K562 (cell line): Measurements from ENCODE around the gene ERGIC3. TPM values are rescaled to one million over a fixed set of nuclear protein-coding genes. Genes with fewer than 3 reads are reported as not detected.

Experiments
- ATAC-seq: fragments of 200-7000 bp; cut with Tn5 transposase; 3 replicates; pipeline ENCODE4 v1.9.1; 2020; ENCODE audit warnings: moderate library complexity
- BruUV-seq: library from RNA; stranded (reverse); fragments of 400-500 nt; replicated peaks from 2 replicates; lab custom pipeline; 2021; lab: Mats Ljungman, UMichigan
- CTCF ChIA-PET: fragments of 300-600 bp; formaldehyde crosslinking; extraction: SDS; loops from one replicate; lab custom pipeline; 2021; ENCODE audit warnings: low intra/inter-chr PET ratio; lab: Yijun Ruan, JAX
- POLR2A ChIA-PET: fragments of 300-600, 350-650 bp; sonication (Branson Sonifier 250); formaldehyde crosslinking; extraction: SDS; loops from one replicate; lab custom pipeline; 2021; ENCODE audit warnings: antibody characterized with exemption, inconsistent platforms; lab: Yijun Ruan, JAX
- DNase-seq, 4 experiments: peaks; one replicate each; pipeline versions ENCODE4 v3.0.0 to v3.0.0-alpha.2; 2011 to 2018; ENCODE audit warnings: low spot score in 3 of 4, mixed read lengths in 3 of 4; ENCODE audit errors: extremely low read depth in 1 of 4
- FAIRE-seq: peaks from 2 replicates; lab custom pipeline; 2011; peaks lifted over from hg19 to GRCh38; lab: Jason Lieb, UNC
- H2AFZ ChIP-seq: 2 replicates; pipeline ENCODE4 v1.6.0; 2011; ENCODE audit warnings: low read depth, low read length, control low read depth, inconsistent platforms
- H3K27ac ChIP-seq: fragments of 200-600 bp; 3 replicates; pipeline ENCODE4 v1.8.0; 2011; ENCODE audit warnings: low read depth, mild to moderate bottlenecking, control low read depth, inconsistent platforms, low read length, moderate library complexity, mixed read lengths; ENCODE audit errors: extremely low read depth
- H3K27me3 ChIP-seq, 2 experiments: fragments of 300-600 bp in 1 of 2; 2 replicates in 1 of 2; 3 replicates in 1 of 2; pipeline versions ENCODE4 v1.6.0 to v1.8.0; 2011; ENCODE audit warnings: inconsistent platforms in 2 of 2, low read length in 2 of 2, mild to moderate bottlenecking in 1 of 2, mixed read lengths in 1 of 2, moderate library complexity in 1 of 2; ENCODE audit not compliant: control insufficient read depth in 2 of 2, insufficient read depth in 2 of 2
- H3K36me3 ChIP-seq: fragments of 300-600 bp; 3 replicates; pipeline ENCODE4 v1.8.0; 2011; ENCODE audit warnings: mild to moderate bottlenecking, low read length, inconsistent platforms; ENCODE audit not compliant: control insufficient read depth, insufficient read depth
- H3K4me1 ChIP-seq, 2 experiments: fragments of 200-600 bp in 1 of 2; replicated peaks in 1 of 2; 2 replicates in 1 of 2; 3 replicates in 1 of 2; pipeline versions ENCODE4 v1.5.1 to v1.8.0; 2011; ENCODE audit warnings: inconsistent platforms in 2 of 2, low read length in 2 of 2, mild to moderate bottlenecking in 1 of 2, mixed read lengths in 1 of 2, moderate library complexity in 1 of 2; ENCODE audit not compliant: control insufficient read depth in 2 of 2, insufficient read depth in 2 of 2
- H3K4me2 ChIP-seq: 2 replicates; pipeline ENCODE4 v1.6.1; 2011; ENCODE audit warnings: low read length, control low read depth, inconsistent platforms, mixed read lengths; ENCODE audit not compliant: insufficient read depth
- H3K4me3 ChIP-seq: fragments of 200-600 bp; sonication (generic), shearing (Covaris generic); 2 replicates; pipeline ENCODE4 v1.5.1; 2016; ENCODE audit warnings: control low read depth, inconsistent platforms
- H3K79me2 ChIP-seq: fragments of 200-600 bp; 3 replicates; pipeline ENCODE4 v1.8.0; 2011; ENCODE audit warnings: low read length, inconsistent platforms; ENCODE audit not compliant: control insufficient read depth, insufficient read depth
- H3K9ac ChIP-seq, 2 experiments: 2 replicates each; pipeline versions ENCODE4 v1.6.0 to v1.6.1; 2011; ENCODE audit warnings: low read depth in 2 of 2, low read length in 2 of 2, control low read depth in 1 of 2, inconsistent platforms in 1 of 2, mild to moderate bottlenecking in 1 of 2, mixed read lengths in 1 of 2; ENCODE audit not compliant: insufficient read depth in 1 of 2
- H3K9me1 ChIP-seq: one replicate; pipeline ENCODE4 v1.6.0; 2011; ENCODE audit warnings: inconsistent platforms, mild to moderate bottlenecking, low read length, moderate library complexity; ENCODE audit not compliant: control insufficient read depth, insufficient read depth
- H3K9me3 ChIP-seq: replicated peaks from 2 replicates; pipeline ENCODE4 v1.5.1; 2011; ENCODE audit warnings: low read depth, low read length, inconsistent platforms; ENCODE audit not compliant: control insufficient read depth, insufficient read depth
- H4K20me1 ChIP-seq: replicated peaks from 2 replicates; pipeline ENCODE4 v1.6.1; 2011; ENCODE audit warnings: low read length, inconsistent platforms, mixed read lengths; ENCODE audit not compliant: control insufficient read depth, insufficient read depth
- EP400 ChIP-seq: fragments of 450-650 bp; IDR thresholded peaks from 2 replicates; pipeline ENCODE4 v1.6.1; 2017; ENCODE audit warnings: antibody characterized with exemption, mild to moderate bottlenecking, moderate library complexity
- KHSRP ChIP-seq: fragments of 450-650 bp; IDR thresholded peaks from 2 replicates; pipeline ENCODE4 v1.6.1; 2017
- NONO ChIP-seq, 2 experiments: fragments of 200-400 bp in 1 of 2; fragments of 450-650 bp in 1 of 2; formaldehyde crosslinking in 1 of 2; IDR thresholded peaks; 2 replicates each; pipeline ENCODE4 v1.6.1; 2017; ENCODE audit warnings: low read depth in 2 of 2, mild to moderate bottlenecking in 2 of 2, moderate library complexity in 2 of 2, low read length in 1 of 2
- RBFOX2 ChIP-seq: fragments of 200-400 bp; formaldehyde crosslinking; IDR thresholded peaks from 2 replicates; pipeline ENCODE4 v1.6.1; 2017; ENCODE audit warnings: low read depth, mild to moderate bottlenecking, low read length, moderate library complexity
- WGBS: fragments of 100-300 bp; shearing (Covaris generic); methylation state at CpG from one replicate; pipeline ENCODE4 v1.1.6; 2016; ENCODE audit warnings: low coverage, mixed read lengths; ENCODE audit not compliant: insufficient coverage; ENCODE audit errors: missing lambda C conversion rate; 5-methylcytosine and 5-hydroxymethylcytosine counted together
- in situ Hi-C: fragments of 300-500 bp; cut with MboI; formaldehyde crosslinking; loops from 4 replicates; pipeline ENCODE4 v1.15.0; 2018; ENCODE audit warnings: inconsistent platforms, mixed read lengths
- intact Hi-C: fragments of 100-400 bp; cut with micrococcal nuclease; formaldehyde crosslinking; loops from 2 replicates; pipeline ENCODE4 v1.14.2; 2022
- polyA plus RNA-seq, 8 experiments: library from polyadenylated mRNA; depleted of rRNA in 4 of 8; stranded (reverse) in 5 of 8; unstranded in 3 of 8; fragments of >200 nt; fragmentation: Nextera tagmentation in 2 of 8; fragmentation: Illumina TruSeq in 1 of 8; extraction: Ambion mirVana in 2 of 8; extraction: Trizol in 1 of 8; gene quantifications; 2 replicates each; pipeline versions ENCODE4 v1.2.1 to v1.2.3, GENCODE V29; 2011 to 2014; ENCODE audit warnings: inconsistent platforms in 1 of 8, missing spikeins in 1 of 8
- total RNA-seq, 7 experiments: library from RNA; depleted of rRNA in 6 of 7; stranded (reverse); fragments of >200 nt in 6 of 7; fragmentation: Illumina TruSeq in 2 of 7; extraction: Trizol in 2 of 7; gene quantifications; 2 replicates each; pipeline versions ENCODE4 v1.2.1 to v1.2.3, GENCODE V29; 2011 to 2021; ENCODE audit warnings: low replicate concordance in 1 of 7

Gene ERGIC3
- total and polyA plus RNA-seq, 9 of the 15 experiments (the other 6 are each of a cell fraction or from before 2014, with no cell fraction given), result 121 to 278 (median 184) TPM

DNA sequence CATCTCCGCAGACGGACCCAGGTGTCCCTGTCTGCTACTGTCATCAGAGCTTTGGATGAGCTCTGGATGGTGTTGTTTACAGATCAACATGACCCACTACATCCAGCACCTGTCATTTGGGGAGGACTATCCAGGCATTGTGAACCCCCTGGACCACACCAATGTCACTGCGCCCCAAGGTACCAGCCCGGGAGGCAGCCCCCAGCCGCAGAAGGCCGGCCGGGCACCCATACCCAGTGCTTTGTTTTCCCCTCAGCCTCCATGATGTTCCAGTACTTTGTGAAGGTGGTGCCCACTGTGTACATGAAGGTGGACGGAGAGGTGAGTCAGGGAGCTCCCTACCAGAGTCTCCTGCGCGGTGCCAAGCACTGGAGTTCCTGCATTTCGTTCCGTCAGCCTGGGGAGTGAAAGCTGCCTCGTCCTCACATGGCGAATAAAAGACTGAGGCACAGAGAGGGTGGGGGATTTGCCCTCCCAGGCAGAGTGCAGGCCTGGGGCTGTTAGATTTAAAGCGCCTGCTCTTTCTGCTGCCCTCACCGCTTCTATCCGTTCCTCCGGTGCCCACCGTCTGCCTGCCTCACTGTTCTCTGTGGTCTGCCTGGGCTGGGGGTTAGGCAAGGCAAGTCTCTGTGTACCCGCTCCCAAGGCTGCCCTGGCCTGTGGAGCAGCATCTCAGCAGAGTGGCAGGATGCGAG, 14.2 kb downstream of the ERGIC3 start:
- POLR2A ChIA-PET, result interaction anchor here (0.6 to 2.3 kb wide), 2 partner anchors 8 to 10 kb away, joined by 3 to 10 read pairs; no protein-coding TSS in a partner anchor
- no TSS peak for BruUV-seq
- ATAC-seq, result no peak
- no peak for TF ChIP-seq EP400
- no peak for TF ChIP-seq KHSRP
- TF ChIP-seq RBFOX2, result peak; percentile 30; the same call in 1 of the 2 replicates
- peaks cover 0 to 12% of the 10 kb centered on the region in 2 experiments; a peak in 1 of 5 replicates for H3K4me1 ChIP-seq
- WGBS, result 96% methylated on average over 18 of the region's 21 CpGs
- in situ Hi-C loops (no loop called here), intact Hi-C loops (no loop called here)
- peaks cover 62% of the 10 kb centered on the region; the same call in 2 of the 3 replicates for H3K36me3 ChIP-seq
- no peaks in the 10 kb centered on the region for H3K9me1 ChIP-seq
- no peak overlapping the region for H3K4me2 ChIP-seq
- H3K4me3 ChIP-seq, result no peak overlapping the region
- H2AFZ ChIP-seq, result no peak overlapping the region
- DNase-seq, result peak in 1 of 4 experiments; percentile 10
- FAIRE-seq, result no peak
- no peaks in the 10 kb centered on the region for H3K27me3 ChIP-seq
- no peak overlapping the region for H3K9ac ChIP-seq
- CTCF ChIA-PET, result no interaction called here
- H3K9me3 ChIP-seq, result no peaks in the 10 kb centered on the region
- peaks cover 3% of the 10 kb centered on the region for H4K20me1 ChIP-seq
- H3K79me2 ChIP-seq, result no peaks in the 10 kb centered on the region
- no peak overlapping the region for H3K27ac ChIP-seq

DNA sequence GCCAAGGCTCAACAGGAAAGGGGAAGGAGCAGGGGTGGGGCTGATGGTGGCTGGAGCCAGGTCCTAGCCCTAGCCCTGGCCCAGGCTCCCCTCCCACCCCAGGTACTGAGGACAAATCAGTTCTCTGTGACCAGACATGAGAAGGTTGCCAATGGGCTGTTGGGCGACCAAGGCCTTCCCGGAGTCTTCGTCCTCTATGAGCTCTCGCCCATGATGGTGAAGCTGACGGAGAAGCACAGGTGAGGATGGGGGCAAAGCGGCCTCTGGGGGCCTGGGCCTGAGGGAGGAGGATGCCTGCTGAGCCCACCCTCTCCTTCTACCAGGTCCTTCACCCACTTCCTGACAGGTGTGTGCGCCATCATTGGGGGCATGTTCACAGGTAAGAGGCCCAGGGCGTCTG, 15.0 kb downstream of the ERGIC3 start:
- Histone ChIP-seq H3K27ac (no peak overlapping the region), H3K4me3 (no peak overlapping the region), H3K79me2 (no peaks in the 10 kb centered on the region), H3K4me2 (no peak overlapping the region), H3K4me1 (peaks cover 0 to 12% of the 10 kb centered on the region in 2 experiments; a peak in 1 of 5 replicates), H3K36me3 (peaks cover 54% of the 10 kb centered on the region; the same call in 2 of the 3 replicates), H3K9me1 (no peaks in the 10 kb centered on the region), H4K20me1 (peaks cover 3% of the 10 kb centered on the region), H3K9ac (no peak overlapping the region), H3K9me3 (no peaks in the 10 kb centered on the region), H3K27me3 (no peaks in the 10 kb centered on the region), H2AFZ (no peak overlapping the region)
- intact Hi-C loops, result no loop called here
- in situ Hi-C loops, result no loop called here
- ChIA-PET CTCF (no interaction called here), POLR2A (no interaction called here)
- FAIRE-seq (no peak), DNase-seq (no peak), ATAC-seq (no peak)
- 98% methylated on average over 8 of the region's 8 CpGs for WGBS
- TF ChIP-seq RBFOX2, result 0 out of 2 replicates have a peak, but pooled peaks have one; percentile 10
- no peak for TF ChIP-seq NONO (IDR thresholded peaks at IDR 0.05; ENCODE audit: low read depth in 2 of 2, low read length in 1 of 2)
- BruUV-seq, result no TSS peak
